ENCODE measurements around the gene NDUFS7. TPM values are rescaled to one million over a fixed set of nuclear protein-coding genes. Genes with fewer than 3 reads are reported as not detected.

Gene NDUFS7
- total RNA-seq: 98.8 and 104 TPM in 2 replicates

GRCh38 chr19:1383312-1384084, at the start of gene NDUFS7:
Gene NDUFS7 (plus strand): TSS chr19:1383907. CDS start chr19:1383927, 20 bp downstream.
- peak; percentile 94 for DNase-seq

GRCh38 chr19:1336079-1336684, 47.5 kb upstream of the NDUFS7 start:
- DNase-seq: no peak

- no peak for DNase-seq
Observed at GRCh38 chr19:1340681-1341469, 42.8 kb upstream of the NDUFS7 start.

- DNase-seq: no peak
Observed at GRCh38 chr19:1343041-1343440, 40.7 kb upstream of the NDUFS7 start.

GRCh38 chr19:1349211-1349610, 34.5 kb upstream of the NDUFS7 start:
- no peak for DNase-seq

GRCh38 chr19:1350867-1351266, 32.8 kb upstream of the NDUFS7 start:
- no peak for DNase-seq

GRCh38 chr19:1351381-1351851, 32.3 kb upstream of the NDUFS7 start:
- DNase-seq: no peak

GRCh38 chr19:1353144-1353543, 30.6 kb upstream of the NDUFS7 start:
- no peak for DNase-seq

GRCh38 chr19:1354970-1355567, 28.6 kb upstream of the NDUFS7 start:
- no peak for DNase-seq

- DNase-seq: no peak
Observed at GRCh38 chr19:1355568-1356507, 27.9 kb upstream of the NDUFS7 start.

- no peak for DNase-seq
Observed at GRCh38 chr19:1356508-1356865, 27.2 kb upstream of the NDUFS7 start.

- DNase-seq: no peak
Observed at GRCh38 chr19:1357531-1358109, 26.1 kb upstream of the NDUFS7 start.

GRCh38 chr19:1360126-1360817, 23.4 kb upstream of the NDUFS7 start:
- DNase-seq: no peak

GRCh38 chr19:1360818-1361461, 22.8 kb upstream of the NDUFS7 start:
- DNase-seq: peak; percentile 28

- peak; percentile 65 for DNase-seq
Observed at GRCh38 chr19:1361601-1362386, 21.9 kb upstream of the NDUFS7 start.

- DNase-seq: no peak
Observed at GRCh38 chr19:1362387-1363257, 21.1 kb upstream of the NDUFS7 start.

- DNase-seq: peak; percentile 51
Observed at GRCh38 chr19:1363599-1363998, 20.1 kb upstream of the NDUFS7 start.

GRCh38 chr19:1364070-1364704, 19.5 kb upstream of the NDUFS7 start:
- DNase-seq: peak; percentile 39
